HG02642 (cell line): Measurements from ENCODE around the gene AK5.

ENCODE experiments used
- ATAC-seq: cut with Tn5 transposase; IDR thresholded peaks from one replicate; pipeline ENCODE4 v1.9.1; 2021; ENCODE audit warnings: mild to moderate bottlenecking; ENCODE audit not compliant: unreplicated experiment, poor library complexity

The AK5 gene

DNA sequence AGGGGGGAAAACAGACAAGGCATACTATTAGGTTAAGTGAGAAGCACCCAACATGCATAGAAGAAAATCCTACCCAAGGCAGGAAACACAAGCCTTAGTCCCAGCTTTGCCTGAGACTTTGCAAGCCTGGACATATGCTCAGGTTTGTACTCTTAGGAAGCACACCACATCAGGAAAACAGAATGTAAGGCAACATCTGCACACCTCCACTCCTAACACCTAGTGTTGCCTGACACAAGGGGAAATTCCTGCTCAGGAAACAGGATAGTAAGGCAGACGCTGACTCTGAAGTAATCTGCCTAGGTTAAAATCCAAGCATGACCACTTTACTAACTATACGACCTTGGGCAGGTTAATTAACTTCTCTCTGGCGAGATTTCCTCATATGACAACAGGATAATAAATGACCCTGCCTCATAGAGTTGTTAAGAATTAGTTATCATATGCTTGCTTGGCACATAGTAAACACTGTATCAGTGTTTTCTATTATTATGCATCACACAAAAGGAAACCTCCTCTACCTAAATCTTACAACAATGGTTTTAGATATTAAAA lies 280.9 kb downstream of the AK5 start:
- ATAC-seq: no peak

DNA sequence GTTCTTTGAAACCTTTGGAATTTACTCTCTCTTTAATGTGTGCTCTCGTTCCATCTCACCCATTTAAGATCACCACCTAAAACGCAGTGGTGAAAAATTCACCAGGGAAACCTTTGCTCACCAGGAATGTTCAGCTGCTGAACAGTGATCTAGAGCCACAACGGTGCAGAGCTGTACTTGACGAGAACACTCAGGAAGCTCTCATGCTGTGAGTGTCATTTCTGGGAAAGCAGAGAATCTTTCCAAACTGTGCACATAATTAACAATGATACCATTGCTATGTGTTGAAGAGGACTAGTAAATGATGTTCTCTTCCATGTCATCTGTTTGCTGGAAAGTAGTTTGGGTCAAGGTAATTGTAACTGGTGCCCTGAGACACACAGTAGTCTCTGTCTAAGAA lies 283.5 kb downstream of the AK5 start:
- no peak for ATAC-seq

- ATAC-seq: no peak
These were observed 289.8 kb downstream of the AK5 start for GRCh38 chr1:77571642-77572041.

DNA sequence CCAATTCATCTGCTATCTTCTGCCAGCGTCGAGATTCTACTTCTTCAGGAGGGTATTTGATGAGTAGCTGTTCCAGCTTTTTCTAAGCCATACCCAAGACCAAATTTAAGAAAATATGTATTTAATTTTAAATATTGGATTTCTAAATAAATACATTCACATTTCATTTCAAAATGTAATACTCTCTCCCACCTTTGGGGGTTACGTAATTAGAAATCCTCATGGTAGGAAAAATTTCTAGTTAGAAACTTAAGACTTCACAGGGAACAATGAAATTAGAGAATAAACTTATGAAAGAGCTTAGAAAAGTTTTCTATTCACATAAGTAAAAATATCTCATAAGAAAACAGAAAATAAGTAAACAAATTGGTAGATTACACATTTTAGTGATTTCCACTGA lies 297.7 kb downstream of the AK5 start:
- no peak for ATAC-seq

DNA sequence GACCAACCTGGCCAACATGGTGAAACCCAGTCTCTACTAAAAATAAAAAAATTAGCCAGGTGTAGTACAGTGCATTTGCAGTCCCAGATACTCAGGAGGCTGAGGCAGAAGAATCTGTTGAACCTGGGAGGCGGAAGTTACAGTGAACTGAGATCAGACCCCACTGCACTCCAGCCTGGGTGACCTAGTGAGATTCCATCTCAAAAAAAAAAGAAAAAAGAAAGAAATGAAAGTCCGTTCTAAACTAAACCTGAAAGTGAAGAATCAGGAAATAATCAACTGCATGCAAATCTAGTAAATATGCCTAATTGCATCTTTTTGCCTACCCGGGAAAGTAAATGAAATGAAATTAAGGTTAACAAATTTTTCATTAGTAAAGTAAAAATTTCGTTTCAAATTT lies 301.1 kb downstream of the AK5 start:
- ATAC-seq: no peak

DNA sequence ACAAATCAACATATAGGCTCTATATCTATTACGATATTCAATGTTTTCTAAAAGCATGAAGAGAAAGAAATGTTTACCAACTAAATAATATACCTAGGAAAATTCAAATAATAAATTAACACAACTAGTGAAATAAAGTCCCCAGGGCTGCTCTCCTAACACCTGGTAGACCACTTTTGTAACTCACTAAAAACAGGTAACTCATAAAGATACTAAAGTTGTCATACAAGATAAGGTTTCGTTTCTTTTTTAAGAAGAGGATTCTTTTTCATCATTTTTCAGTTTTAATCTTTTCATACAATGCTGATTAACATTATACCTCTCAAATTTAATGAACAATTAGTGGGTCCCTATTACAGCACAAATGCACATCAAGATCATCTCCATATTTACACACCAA lies 301.7 kb downstream of the AK5 start:
- no peak for ATAC-seq

GRCh38 chr1:77584884-77585283 lies 303.1 kb downstream of the AK5 start:
- ATAC-seq: no peak

GRCh38 chr1:77585610-77586314 lies 303.9 kb downstream of the AK5 start:
- ATAC-seq: no peak

DNA sequence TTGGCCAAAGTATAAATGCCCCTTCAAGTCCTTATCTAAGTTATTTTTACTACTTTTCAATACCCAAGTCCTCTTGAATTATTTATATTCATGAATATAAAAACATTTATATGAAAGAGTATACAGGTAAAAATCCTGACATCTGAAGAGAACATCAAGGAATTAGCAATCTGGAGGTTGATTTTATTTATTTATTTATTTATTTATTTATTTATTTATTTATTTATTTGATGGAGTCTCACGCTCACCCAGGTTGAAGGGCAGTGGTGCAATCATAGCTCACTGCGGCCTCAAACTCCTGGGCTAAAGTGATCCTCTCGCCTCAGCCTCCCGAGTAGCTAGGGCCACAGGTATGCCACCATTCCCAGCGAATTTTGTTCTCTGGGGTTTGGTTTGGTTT lies 307.4 kb downstream of the AK5 start:
- ATAC-seq: no peak

DNA sequence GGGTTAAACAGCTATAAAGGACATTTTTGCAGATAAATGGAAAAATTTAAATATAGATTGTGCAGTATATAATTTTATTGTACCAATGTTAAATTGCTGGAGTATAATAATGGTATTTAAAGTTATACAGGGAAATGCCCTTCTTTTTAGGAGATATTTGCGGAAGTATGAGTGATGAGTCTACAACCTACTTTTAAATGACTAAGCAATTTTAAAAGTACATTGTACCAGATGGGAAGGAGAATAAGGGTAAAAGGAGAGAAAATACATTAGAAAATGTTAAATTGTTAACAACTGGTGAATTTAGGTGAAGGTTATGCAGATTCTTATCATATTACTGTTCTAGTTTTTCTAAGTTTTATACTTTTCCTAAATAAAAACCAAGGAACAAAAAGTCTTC lies 308.8 kb downstream of the AK5 start:
- no peak for ATAC-seq

GRCh38 chr1:77592906-77593305 lies 311.1 kb downstream of the AK5 start:
- ATAC-seq: no peak

DNA sequence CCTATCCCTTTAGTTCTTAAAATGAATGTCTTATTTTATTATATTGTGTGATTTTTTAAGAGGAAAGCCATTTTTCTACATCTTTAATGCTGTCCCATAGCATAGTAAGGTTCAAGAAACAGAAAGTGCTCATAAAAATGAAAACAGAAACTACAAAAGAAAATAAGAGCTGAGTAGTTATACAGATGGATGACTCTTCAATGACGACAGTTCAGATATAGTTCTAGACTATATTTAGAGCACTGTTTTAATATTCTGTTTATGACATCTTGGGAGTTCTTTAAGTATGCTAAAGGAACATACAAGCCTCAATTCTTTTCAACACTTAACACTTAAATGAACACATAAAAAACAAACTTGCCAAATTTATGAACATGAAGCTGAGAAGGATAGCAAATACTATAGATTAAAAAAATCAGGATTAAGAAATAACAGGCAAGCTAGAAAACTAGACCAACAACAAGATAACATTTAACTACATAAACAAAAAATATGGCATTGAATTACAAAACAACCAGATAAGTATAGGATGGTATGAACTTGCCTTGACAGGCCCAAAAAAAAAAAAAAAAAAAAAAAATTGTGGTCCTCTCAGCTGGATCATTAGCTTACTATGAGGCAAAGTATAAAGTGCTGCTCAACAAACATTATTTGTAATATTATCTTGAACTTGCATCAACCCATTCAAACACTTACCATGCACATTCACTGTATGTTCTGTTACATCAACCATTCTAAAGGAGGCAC lies 312.7 kb downstream of the AK5 start:
- peak; percentile 90 for ATAC-seq

GRCh38 chr1:77597310-77597709 lies 315.5 kb downstream of the AK5 start:
- no peak for ATAC-seq

DNA sequence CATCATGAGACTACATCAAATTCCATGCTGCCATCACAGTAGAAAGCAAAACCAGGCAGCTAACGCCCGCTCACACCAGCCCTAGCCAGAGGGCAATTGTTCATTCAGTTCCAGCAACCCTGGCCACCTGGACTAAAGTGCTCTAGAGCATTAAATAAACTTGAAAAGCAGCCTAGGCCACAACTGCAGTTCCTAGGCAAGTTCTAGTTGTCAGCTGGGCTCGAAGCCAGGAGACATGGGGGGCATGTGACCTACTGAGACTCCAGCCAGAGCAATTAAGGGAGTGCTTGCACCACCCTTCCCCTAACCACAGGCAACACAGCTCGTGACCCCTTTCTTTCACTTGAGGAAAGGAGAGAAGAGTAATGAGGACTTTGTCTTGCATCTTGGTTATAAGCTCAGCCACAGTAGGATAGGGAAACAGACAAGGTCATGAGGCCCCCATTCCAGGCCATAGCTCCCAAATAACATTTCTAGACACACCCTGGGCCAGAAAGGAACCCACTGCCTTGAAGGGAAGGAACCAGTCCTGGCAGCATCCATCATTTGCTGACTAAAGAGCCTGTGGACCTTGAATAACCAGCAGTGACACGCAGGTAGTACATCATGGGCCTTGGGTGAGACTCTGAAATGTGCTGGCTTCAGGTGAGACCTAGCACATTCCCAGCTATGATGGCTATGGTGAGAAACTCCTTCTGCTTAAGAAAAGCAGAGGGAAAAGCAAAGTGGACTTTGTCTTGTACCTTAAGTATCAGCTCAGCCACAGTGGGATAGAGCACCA lies 323.6 kb downstream of the AK5 start:
- ATAC-seq: no peak

DNA sequence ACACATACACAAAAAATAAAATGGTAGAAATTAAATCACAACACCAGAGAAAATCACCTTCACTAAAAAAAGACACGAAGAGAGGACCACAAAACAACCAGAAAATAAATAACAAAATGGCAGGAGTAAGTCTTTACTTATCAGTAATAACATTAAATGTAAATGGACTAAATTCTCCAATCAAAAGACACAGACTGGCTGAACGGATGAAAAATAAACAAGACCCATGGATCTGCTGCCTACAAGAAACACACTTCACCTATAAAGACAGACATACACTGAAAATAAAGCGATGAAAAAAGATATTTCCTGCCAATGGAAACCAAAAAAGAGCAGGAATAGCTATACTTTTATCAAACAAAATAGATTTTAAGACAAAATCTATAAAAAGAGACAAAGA lies 327.1 kb downstream of the AK5 start:
- ATAC-seq: no peak
